ENCODE data around the gene GAS2L1. TPM values are rescaled to one million over a fixed set of nuclear protein-coding genes. Genes with fewer than 3 reads are reported as not detected.

Gene GAS2L1
- total RNA-seq, 8 experiments from 2014 or later, result 0.55 to 14.1 (median 4.0) TPM

Other genes starting within 250 kb of the GAS2L1 start
- under 1 TPM in 4 of 8 experiments, not detected in 4; 0.22 to 0.77 (median 0.34) TPM for gene C22orf31, start 244.8 kb upstream of the GAS2L1 start, total RNA-seq
- gene KREMEN1, start 233.6 kb upstream of the GAS2L1 start, total RNA-seq, result 10 to 100 TPM in 3 of 8 experiments, 1 to 10 TPM in 5; 3.3 to 16.5 (median 6.4) TPM
- 10 to 100 TPM in 1 of 8 experiments, 1 to 10 TPM in 6, under 1 TPM in 1; 0.56 to 21.9 (median 6.7) TPM for gene EMID1, start 100.8 kb upstream of the GAS2L1 start, total RNA-seq
- 10 to 100 TPM; 32.4 to 65.1 (median 42.0) TPM for gene RHBDD3, start 38.7 kb upstream of the GAS2L1 start, total RNA-seq
- gene EWSR1, start 38.4 kb upstream of the GAS2L1 start, total RNA-seq, result 100 to 1,000 TPM; 134 to 362 (median 188) TPM
- 1 to 10 TPM in 1 of 8 experiments, under 1 TPM in 5, not detected in 2; 0.05 to 4.7 (median 0.34) TPM for gene RASL10A, start 9.0 kb downstream of the GAS2L1 start, total RNA-seq
- gene AP1B1, start 81.9 kb downstream of the GAS2L1 start, total RNA-seq, result 10 to 100 TPM; 31.3 to 60.4 (median 45.4) TPM
- under 1 TPM in 4 of 8 experiments, not detected in 4; 0.05 to 0.62 (median 0.50) TPM for gene RFPL1, start 131.9 kb downstream of the GAS2L1 start, total RNA-seq
- 10 to 100 TPM in 6 of 8 experiments, 1 to 10 TPM in 2; 6.0 to 18.7 (median 11.2) TPM for gene NEFH, start 173.6 kb downstream of the GAS2L1 start, total RNA-seq
- gene THOC5, start 247.1 kb downstream of the GAS2L1 start, total RNA-seq, result 10 to 100 TPM; 24.1 to 85.2 (median 44.1) TPM